ENCODE measurements around the gene LMNA. TPM values are rescaled to one million over a fixed set of nuclear protein-coding genes. Genes with fewer than 3 reads are reported as not detected.
A peak's percentile ranks its signal among the peaks of the same experiment; 100 is the strongest.

The LMNA gene
- total and polyA plus RNA-seq, 2 experiments from 2014 or later = 1,219 to 1,230 TPM

DNA sequence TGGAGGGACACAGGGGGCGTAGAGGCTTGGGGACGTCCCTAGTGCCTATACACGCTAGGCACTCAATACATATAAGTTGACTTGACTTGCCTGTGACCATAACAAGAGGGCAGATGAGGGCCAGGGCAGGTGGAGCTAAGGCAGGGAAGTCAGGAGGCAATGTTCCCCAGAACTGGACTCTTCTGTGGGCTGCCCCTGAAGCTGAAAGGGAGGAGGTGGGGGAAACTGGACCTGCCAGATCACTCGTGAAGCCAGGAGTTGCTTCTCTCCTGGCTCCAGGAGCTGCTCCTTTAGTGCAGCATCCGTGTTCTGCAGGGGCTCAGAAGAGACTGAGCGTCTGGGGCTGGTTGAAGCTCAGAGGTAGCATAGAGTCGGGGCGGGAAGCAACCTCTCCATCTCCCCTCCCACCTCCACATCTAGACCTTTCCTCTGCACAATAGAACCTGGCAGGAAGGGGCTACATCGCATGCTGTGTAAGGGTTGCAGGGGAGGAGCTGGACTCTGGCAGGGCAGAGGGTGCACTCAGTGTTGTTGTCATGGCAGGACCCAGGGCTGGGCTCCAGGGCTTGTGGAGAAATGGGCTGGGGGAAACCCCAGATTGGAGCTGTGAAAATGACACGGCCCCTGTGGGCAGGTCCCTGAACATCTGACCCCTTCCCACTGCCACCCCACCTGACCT, 36.0 kb downstream of the LMNA start:
- Histone ChIP-seq H3K4me3 (no peak overlapping the region), H3F3A (ENCODE audit: insufficient read depth) (peaks cover 9% of the 10 kb centered on the region), H3K9ac (no peak overlapping the region), H4K20me1 (ENCODE audit: insufficient read depth) (no peaks in the 10 kb centered on the region), H2AFZ (no peak overlapping the region), H3K9me3 (ENCODE audit: low read depth) (no peaks in the 10 kb centered on the region), H3K36me3 (ENCODE audit: low read depth) (no peaks in the 10 kb centered on the region), H3K9me2 (ENCODE audit: insufficient read depth) (no peaks in the 10 kb centered on the region), H3K4me1 (ENCODE audit: insufficient read depth) (peaks cover 26% of the 10 kb centered on the region), H3K79me2 (ENCODE audit: insufficient read depth) (no peaks in the 10 kb centered on the region), H3K27ac (no peak overlapping the region), H3K4me2 (ENCODE audit: unreplicated experiment) (no peak overlapping the region), H3K27me3 (replicated peaks; ENCODE audit: insufficient read depth) (no peaks in the 10 kb centered on the region)
- in situ Hi-C loops (cut with MboI) = no loop called here
- DNase-seq = no peak
- TF ChIP-seq EZH2 (IDR thresholded peaks at IDR 0.05; ENCODE audit: insufficient read depth, poor library complexity, severe bottlenecking) (no peak), EZH2phosphoT487 (IDR thresholded peaks at IDR 0.05; ENCODE audit: insufficient read depth, low read depth) (no peak)
- WGBS, 2 experiments (ENCODE audit: low coverage in 1 of 2, low lambda C conversion rate in 2 of 2, missing lambda C conversion rate in 2 of 2) = 47 to 65% methylated on average over 10 of the region's 10 CpGs

GRCh38 chr1:156151093-156151688, 36.7 kb downstream of the LMNA start:
- 37 to 41% methylated on average over 6 of the region's 6 CpGs for WGBS, 2 experiments (ENCODE audit: low coverage in 1 of 2, low lambda C conversion rate in 2 of 2, missing lambda C conversion rate in 2 of 2)
- H3K4me1 ChIP-seq (ENCODE audit: insufficient read depth) = peaks cover 21% of the 10 kb centered on the region
- H3K9ac ChIP-seq = 0 out of 2 replicates have a peak overlapping the region, but pooled peaks have one; percentile 20
- H4K20me1 ChIP-seq (ENCODE audit: insufficient read depth) = no peaks in the 10 kb centered on the region
- in situ Hi-C loops (cut with MboI) = no loop called here
- 0 out of 2 replicates have a peak, but pooled peaks cover 4% of the 10 kb centered on the region for H3F3A ChIP-seq (ENCODE audit: insufficient read depth)
- peak; percentile 87 for DNase-seq
- peak overlapping the region; percentile 34; the same call in 1 of the 2 replicates for H3K27ac ChIP-seq
- no peaks in the 10 kb centered on the region for H3K9me2 ChIP-seq (ENCODE audit: insufficient read depth)
- H3K9me3 ChIP-seq (ENCODE audit: low read depth) = no peaks in the 10 kb centered on the region
- H3K4me2 ChIP-seq (ENCODE audit: unreplicated experiment) = no peak overlapping the region
- no peaks in the 10 kb centered on the region for H3K79me2 ChIP-seq (ENCODE audit: insufficient read depth)
- H3K27me3 ChIP-seq (replicated peaks; ENCODE audit: insufficient read depth) = no peaks in the 10 kb centered on the region
- H3K36me3 ChIP-seq (ENCODE audit: low read depth) = no peaks in the 10 kb centered on the region
- no peak overlapping the region for H3K4me3 ChIP-seq
- TF ChIP-seq EZH2phosphoT487 (IDR thresholded peaks at IDR 0.05; ENCODE audit: insufficient read depth, low read depth) (no peak), EZH2 (IDR thresholded peaks at IDR 0.05; ENCODE audit: insufficient read depth, poor library complexity, severe bottlenecking) (no peak)
- no peak overlapping the region for H2AFZ ChIP-seq

GRCh38 chr1:156152628-156153027, 38.1 kb downstream of the LMNA start:
- H3K4me3 ChIP-seq = no peak overlapping the region
- no peaks in the 10 kb centered on the region for H3K9me2 ChIP-seq (ENCODE audit: insufficient read depth)
- 75 to 82% methylated on average over 5 of the region's 5 CpGs for WGBS, 2 experiments (ENCODE audit: low coverage in 1 of 2, low lambda C conversion rate in 2 of 2, missing lambda C conversion rate in 2 of 2)
- no peaks in the 10 kb centered on the region for H3K27me3 ChIP-seq (replicated peaks; ENCODE audit: insufficient read depth)
- no peaks in the 10 kb centered on the region for H3K79me2 ChIP-seq (ENCODE audit: insufficient read depth)
- H3K9me3 ChIP-seq (ENCODE audit: low read depth) = no peaks in the 10 kb centered on the region
- TF ChIP-seq EZH2 (IDR thresholded peaks at IDR 0.05; ENCODE audit: insufficient read depth, poor library complexity, severe bottlenecking) (no peak), EZH2phosphoT487 (IDR thresholded peaks at IDR 0.05; ENCODE audit: insufficient read depth, low read depth) (no peak)
- in situ Hi-C loops (cut with MboI) = no loop called here
- H4K20me1 ChIP-seq (ENCODE audit: insufficient read depth) = no peaks in the 10 kb centered on the region
- no peak overlapping the region for H2AFZ ChIP-seq
- H3F3A ChIP-seq (ENCODE audit: insufficient read depth) = no peaks in the 10 kb centered on the region
- H3K27ac ChIP-seq = no peak overlapping the region
- H3K36me3 ChIP-seq (ENCODE audit: low read depth) = no peaks in the 10 kb centered on the region
- peaks cover 13% of the 10 kb centered on the region; the same call in 1 of the 2 replicates for H3K4me1 ChIP-seq (ENCODE audit: insufficient read depth)
- no peak overlapping the region for H3K4me2 ChIP-seq (ENCODE audit: unreplicated experiment)
- no peak for DNase-seq
- H3K9ac ChIP-seq = no peak overlapping the region

- in situ Hi-C loops (cut with MboI) = no loop called here
Observed at GRCh38 chr1:156153362-156153761, 38.9 kb downstream of the LMNA start, which contains the start of gene SEMA4A. TSS of gene SEMA4A (plus strand) at chr1:156153585. CDS start at chr1:156154579, 994 bp downstream.

More at GRCh38 chr1:156153362-156153761, 38.9 kb downstream of the LMNA start, which contains the start of gene SEMA4A:
- H3K9me2 ChIP-seq (ENCODE audit: insufficient read depth) = no peaks in the 10 kb centered on the region
- H3K4me3 ChIP-seq = no peak within 1 kb of the TSS
- no peaks in the 10 kb centered on the region for H3K36me3 ChIP-seq (ENCODE audit: low read depth)
- peaks cover 13% of the 10 kb centered on the region; the same call in 1 of the 2 replicates for H3K4me1 ChIP-seq (ENCODE audit: insufficient read depth)
- no peak within 1 kb of the TSS for H3K4me2 ChIP-seq (ENCODE audit: unreplicated experiment)
- no peak within 1 kb of the TSS for H3K27ac ChIP-seq
- H3K79me2 ChIP-seq (ENCODE audit: insufficient read depth) = no peaks in the 10 kb centered on the region
- H3K9ac ChIP-seq = no peak within 1 kb of the TSS
- no peak for TF ChIP-seq EZH2phosphoT487 (IDR thresholded peaks at IDR 0.05; ENCODE audit: insufficient read depth, low read depth)
- no peak for TF ChIP-seq EZH2 (IDR thresholded peaks at IDR 0.05; ENCODE audit: insufficient read depth, poor library complexity, severe bottlenecking)
- H3F3A ChIP-seq (ENCODE audit: insufficient read depth) = no peaks in the 10 kb centered on the region
- no peaks in the 10 kb centered on the region for H3K9me3 ChIP-seq (ENCODE audit: low read depth)
- no peaks in the 10 kb centered on the region for H3K27me3 ChIP-seq (replicated peaks; ENCODE audit: insufficient read depth)
- no peak within 1 kb of the TSS for H2AFZ ChIP-seq
- 89 to 91% methylated on average over 10 of the region's 10 CpGs for WGBS, 2 experiments (ENCODE audit: low coverage in 1 of 2, low lambda C conversion rate in 2 of 2, missing lambda C conversion rate in 2 of 2)
- no peak for DNase-seq
- no peaks in the 10 kb centered on the region for H4K20me1 ChIP-seq (ENCODE audit: insufficient read depth)

Data from GM23248 (cell line).